ENCODE data around the gene PRMT3. TPM values are rescaled to one million over a fixed set of nuclear protein-coding genes. Genes with fewer than 3 reads are reported as not detected.

The PRMT3 gene
- total and polyA plus RNA-seq, 2 of the 13 experiments (the other 11 are each of a cell fraction or from before 2014, with no cell fraction given) = 9.1 to 27.7 TPM

DNA sequence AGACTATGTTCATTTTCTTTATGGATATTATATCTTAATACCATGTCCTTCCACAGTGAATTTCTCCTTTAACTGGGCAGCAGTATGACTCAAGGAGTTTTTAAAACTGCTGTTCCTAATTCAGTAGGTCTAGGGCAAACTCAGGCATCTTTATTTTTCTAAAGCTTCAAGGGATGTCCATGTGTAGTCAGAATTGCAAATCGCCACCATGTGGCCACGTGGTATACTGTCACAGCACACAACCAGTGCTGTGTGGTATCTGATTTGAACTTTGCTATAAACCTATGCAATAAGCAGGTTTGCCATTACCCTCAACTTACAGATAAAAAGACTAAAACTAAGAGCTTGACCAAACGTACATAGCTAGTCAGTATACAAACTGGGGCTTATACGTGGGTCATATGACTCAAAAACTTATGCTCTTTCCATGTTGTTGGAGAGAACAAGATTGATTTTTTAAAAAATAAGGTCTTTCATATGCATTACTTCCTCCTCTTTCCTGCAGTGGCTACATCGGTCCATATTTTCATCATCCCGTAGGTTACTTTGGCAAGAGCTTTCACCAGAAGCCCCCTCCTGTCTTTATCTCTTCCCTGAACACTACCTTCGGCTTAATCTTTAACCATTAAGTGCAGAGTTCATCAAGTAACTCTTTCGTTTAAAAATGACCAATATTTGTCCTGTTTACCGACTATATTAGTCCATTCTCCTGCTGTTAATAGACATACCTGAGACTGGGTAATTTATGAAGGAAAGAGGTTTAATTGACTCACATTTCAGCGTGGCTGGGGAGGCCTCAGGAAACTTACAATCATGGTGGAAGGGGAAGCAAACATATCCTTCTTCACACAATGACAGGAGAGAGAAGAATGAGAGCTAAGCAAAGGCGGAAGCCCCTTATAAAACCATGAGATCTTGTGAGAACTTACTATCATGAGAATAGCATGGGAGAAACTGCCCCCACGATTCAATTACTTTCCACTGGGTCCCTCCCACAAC is 32.0 kb upstream of the PRMT3 start:
- no peak overlapping the region for H3K9ac ChIP-seq (ENCODE audit: insufficient read depth, low read depth, low read length)
- peak overlapping the region; percentile 76 for H3K4me2 ChIP-seq (ENCODE audit: low read depth, low read length)
- BruUV-seq (replicated peaks) = no TSS peak
- H3K27ac ChIP-seq (ENCODE audit: extremely low read length, insufficient read depth, low read length) = peak overlapping the region; percentile 25
- ATAC-seq (peak; percentile 93), FAIRE-seq (peak; percentile 82), DNase-seq (ENCODE audit: low spot score) (peak; percentile 78)
- H3K9me3 ChIP-seq (ENCODE audit: low read length) = no peaks in the 10 kb centered on the region
- H3K27me3 ChIP-seq (ENCODE audit: control insufficient read depth in 1 of 2, insufficient read depth in 2 of 2, low read length in 2 of 2) = no peaks in the 10 kb centered on the region
- intact Hi-C loops (cut with micrococcal nuclease; ENCODE audit: unreplicated experiment) (loop anchor here (1.0 to 10.0 kb wide), 2 partner anchors 227 to 451 kb away; no protein-coding TSS in a partner anchor), in situ Hi-C loops (cut with HindIII; ENCODE audit: extremely low pct_ligation_motif_present, low pct_unique_long_range_greater_than_20kb) (loop anchor here (10.0 kb wide), 1 partner anchor 411 kb away; no protein-coding TSS in a partner anchor)
- no peaks in the 10 kb centered on the region for H3K79me2 ChIP-seq (ENCODE audit: insufficient read depth, low read length)
- ChIA-PET POLR2A (no interaction called here), CTCF (ENCODE audit: low intra/inter-chr PET ratio, low total read pairs) (interaction anchor here (0.8 to 2.8 kb wide), 2 partner anchors 32 to 227 kb away, joined by 3 to 17 read pairs; partner anchors contain the start of gene PRMT3)
- H4K20me1 ChIP-seq (ENCODE audit: insufficient read depth, low read length) = no peaks in the 10 kb centered on the region
- H3K4me3 ChIP-seq (replicated peaks in 1 of 3; ENCODE audit: insufficient read depth in 1 of 3, low read depth in 2 of 3, low read length in 3 of 3) = peak overlapping the region in 2 of 3 experiments; percentile 34 to 46; a peak in 2 of 6 replicates
- WGBS (ENCODE audit: low lambda C conversion rate) = under 1% methylated on average over 11 of the region's 12 CpGs
- H3K36me3 ChIP-seq (replicated peaks in 1 of 2; ENCODE audit: control insufficient read depth in 1 of 2, insufficient read depth in 2 of 2, low read length in 2 of 2) = no peaks in the 10 kb centered on the region
- peak overlapping the region; percentile 31 for H2AFZ ChIP-seq (ENCODE audit: low read length)
- peaks cover 49% of the 10 kb centered on the region for H3K4me1 ChIP-seq (ENCODE audit: insufficient read depth, low read length)
- TF ChIP-seq AHDC1 (CRISPR knock-in tag; IDR thresholded peaks at IDR 0.05; ENCODE audit: borderline replicate concordance) = peak; percentile 45; the same call in 1 of the 2 replicates
- TF ChIP-seq, protein P1, sequence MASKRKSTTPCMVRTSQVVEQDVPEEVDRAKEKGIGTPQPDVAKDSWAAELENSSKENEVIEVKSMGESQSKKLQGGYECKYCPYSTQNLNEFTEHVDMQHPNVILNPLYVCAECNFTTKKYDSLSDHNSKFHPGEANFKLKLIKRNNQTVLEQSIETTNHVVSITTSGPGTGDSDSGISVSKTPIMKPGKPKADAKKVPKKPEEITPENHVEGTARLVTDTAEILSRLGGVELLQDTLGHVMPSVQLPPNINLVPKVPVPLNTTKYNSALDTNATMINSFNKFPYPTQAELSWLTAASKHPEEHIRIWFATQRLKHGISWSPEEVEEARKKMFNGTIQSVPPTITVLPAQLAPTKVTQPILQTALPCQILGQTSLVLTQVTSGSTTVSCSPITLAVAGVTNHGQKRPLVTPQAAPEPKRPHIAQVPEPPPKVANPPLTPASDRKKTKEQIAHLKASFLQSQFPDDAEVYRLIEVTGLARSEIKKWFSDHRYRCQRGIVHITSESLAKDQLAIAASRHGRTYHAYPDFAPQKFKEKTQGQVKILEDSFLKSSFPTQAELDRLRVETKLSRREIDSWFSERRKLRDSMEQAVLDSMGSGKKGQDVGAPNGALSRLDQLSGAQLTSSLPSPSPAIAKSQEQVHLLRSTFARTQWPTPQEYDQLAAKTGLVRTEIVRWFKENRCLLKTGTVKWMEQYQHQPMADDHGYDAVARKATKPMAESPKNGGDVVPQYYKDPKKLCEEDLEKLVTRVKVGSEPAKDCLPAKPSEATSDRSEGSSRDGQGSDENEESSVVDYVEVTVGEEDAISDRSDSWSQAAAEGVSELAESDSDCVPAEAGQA (IDR thresholded peaks at IDR 0.05; ENCODE audit: low read depth) = no peak
- TF ChIP-seq, protein P1 (CRISPR knock-in tag; IDR thresholded peaks at IDR 0.05; ENCODE audit: borderline replicate concordance) = no peak
- 0 out of 2 replicates have a peak, but pooled peaks have one; percentile 16 for TF ChIP-seq NCOA2 (CRISPR knock-in tag; IDR thresholded peaks at IDR 0.05)
- TF ChIP-seq STAG1 (CRISPR knock-in tag; IDR thresholded peaks at IDR 0.05) = peak; percentile 8; the same call in 1 of the 2 replicates
- peak; percentile 39; the same call in 1 of the 2 replicates for TF ChIP-seq SALL1 (CRISPR knock-in tag; IDR thresholded peaks at IDR 0.05)
- no peak for TF ChIP-seq SMYD3 (CRISPR knock-in tag; IDR thresholded peaks at IDR 0.05)
